HAP-1 (cell line): ENCODE data around the gene CBFA2T2.
"Not testable (repeated sequence)": the region's sequence is repeated elsewhere in the genome, so short reads cannot be mapped to it uniquely, and the experiment has no call there.

ENCODE experiments used
- DNase-seq, 2 experiments: peaks; one replicate each; pipeline ENCODE4 v3.0.0-alpha.2; 2016 to 2020; ENCODE audit warnings: low spot score in 2 of 2
- H3K27me3 ChIP-seq: fragments of 250-450 bp; sonication (Bioruptor Pico); 2 replicates; pipeline ENCODE4 v1.5.1; 2020; ENCODE audit warnings: low read depth, mild to moderate bottlenecking, moderate library complexity
- H3K36me3 ChIP-seq: fragments of 250-450 bp; sonication (Bioruptor Pico); replicated peaks from 2 replicates; pipeline ENCODE4 v1.5.1; 2020; ENCODE audit warnings: mild to moderate bottlenecking
- H3K4me1 ChIP-seq: fragments of 250-450 bp; sonication (Bioruptor Pico); 2 replicates; pipeline ENCODE4 v1.5.1; 2020; ENCODE audit warnings: mild to moderate bottlenecking
- H3K4me3 ChIP-seq: fragments of 250-450 bp; sonication (Bioruptor Pico); 2 replicates; pipeline ENCODE4 v1.5.1; 2020; ENCODE audit warnings: mild to moderate bottlenecking, moderate library complexity
- H3K9me3 ChIP-seq: fragments of 250-450 bp; sonication (Bioruptor Pico); 2 replicates; pipeline ENCODE4 v1.5.1; 2020; ENCODE audit warnings: mild to moderate bottlenecking, moderate library complexity
- in situ Hi-C: fragments of 300-500 bp; cut with MboI; formaldehyde crosslinking; loops from 3 replicates; pipeline ENCODE4 v1.14.3; 2020; ENCODE audit warnings: low sequenced_read_pairs, inconsistent platforms, mixed read lengths

CBFA2T2 gene

GRCh38 chr20:33687993-33688937, 198.4 kb downstream of the CBFA2T2 start:
- Histone ChIP-seq H3K27me3 (no peaks in the 10 kb centered on the region), H3K9me3 (no peaks in the 10 kb centered on the region), H3K4me1 (peaks cover 13% of the 10 kb centered on the region), H3K36me3 (peaks cover 4% of the 10 kb centered on the region), H3K4me3 (no peak overlapping the region)
- in situ Hi-C loops, result no loop called here
- no peak for DNase-seq

GRCh38 chr20:33688938-33689424, 199.1 kb downstream of the CBFA2T2 start:
- H3K36me3 ChIP-seq, result peaks cover under 1% of the 10 kb centered on the region; the same call in 1 of the 2 replicates
- in situ Hi-C loops, result no loop called here
- no peak overlapping the region for H3K4me3 ChIP-seq
- H3K27me3 ChIP-seq, result no peaks in the 10 kb centered on the region
- H3K9me3 ChIP-seq, result no peaks in the 10 kb centered on the region
- DNase-seq, result no peak
- peaks cover 13% of the 10 kb centered on the region for H3K4me1 ChIP-seq

- H3K4me1 ChIP-seq, result peaks cover 13% of the 10 kb centered on the region
- in situ Hi-C loops, result no loop called here
Measured at GRCh38 chr20:33689493-33689892, 199.6 kb downstream of the CBFA2T2 start.

DNA sequence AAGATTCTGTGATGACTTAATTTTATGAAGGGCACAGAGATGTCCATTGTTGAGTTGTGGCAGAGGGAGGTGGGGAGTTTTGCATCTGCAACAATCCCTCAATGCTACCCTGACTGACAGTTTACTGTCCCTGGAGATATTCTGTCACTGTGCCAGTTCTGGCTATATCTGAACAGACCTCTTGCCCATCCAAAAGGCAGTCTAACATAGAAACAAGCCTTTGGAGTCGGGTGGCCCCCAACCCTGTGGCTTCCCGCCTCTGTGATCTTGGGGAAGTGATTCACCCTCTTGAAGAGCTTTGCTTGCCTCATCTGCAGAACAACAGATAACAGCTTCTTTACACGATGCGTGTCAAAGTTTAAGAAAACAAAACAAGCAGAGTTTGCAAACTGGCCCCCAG, 200.1 kb downstream of the CBFA2T2 start:
- H3K4me1 ChIP-seq, result peaks cover 8% of the 10 kb centered on the region
- H3K27me3 ChIP-seq, result no peaks in the 10 kb centered on the region
- H3K9me3 ChIP-seq, result no peaks in the 10 kb centered on the region
- no peaks in the 10 kb centered on the region for H3K36me3 ChIP-seq
- DNase-seq, result no peak
- H3K4me3 ChIP-seq, result no peak overlapping the region
- in situ Hi-C loops, result no loop called here

More at GRCh38 chr20:33689493-33689892, 199.6 kb downstream of the CBFA2T2 start:
- Histone ChIP-seq H3K4me3 (no peak overlapping the region), H3K9me3 (no peaks in the 10 kb centered on the region), H3K27me3 (no peaks in the 10 kb centered on the region), H3K36me3 (no peaks in the 10 kb centered on the region)
- no peak for DNase-seq

DNA sequence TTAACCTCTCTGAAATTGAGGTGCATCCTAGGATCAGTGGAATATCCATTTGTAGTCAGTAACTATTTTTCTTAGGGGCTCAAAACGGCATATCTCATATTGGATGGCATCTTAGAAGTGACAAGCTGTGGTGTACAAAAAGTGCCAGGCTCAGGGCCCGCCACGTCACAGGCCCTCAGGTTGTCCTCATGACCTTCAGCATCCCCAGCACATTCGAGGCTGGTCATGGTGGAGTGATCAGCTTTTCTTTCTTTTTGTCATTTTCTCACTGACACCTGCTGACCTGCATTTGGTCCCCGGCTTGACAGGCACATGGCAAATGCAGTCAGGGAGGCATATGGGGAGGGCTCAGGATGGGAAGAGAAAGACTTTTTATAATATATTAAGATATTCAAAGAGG, 203.4 kb downstream of the CBFA2T2 start:
- Histone ChIP-seq H3K4me1 (no peaks in the 10 kb centered on the region), H3K36me3 (no peaks in the 10 kb centered on the region), H3K9me3 (peaks cover 2% of the 10 kb centered on the region; the same call in 1 of the 2 replicates), H3K4me3 (no peak overlapping the region), H3K27me3 (no peaks in the 10 kb centered on the region)
- in situ Hi-C loops, result no loop called here
- DNase-seq, result no peak

DNA sequence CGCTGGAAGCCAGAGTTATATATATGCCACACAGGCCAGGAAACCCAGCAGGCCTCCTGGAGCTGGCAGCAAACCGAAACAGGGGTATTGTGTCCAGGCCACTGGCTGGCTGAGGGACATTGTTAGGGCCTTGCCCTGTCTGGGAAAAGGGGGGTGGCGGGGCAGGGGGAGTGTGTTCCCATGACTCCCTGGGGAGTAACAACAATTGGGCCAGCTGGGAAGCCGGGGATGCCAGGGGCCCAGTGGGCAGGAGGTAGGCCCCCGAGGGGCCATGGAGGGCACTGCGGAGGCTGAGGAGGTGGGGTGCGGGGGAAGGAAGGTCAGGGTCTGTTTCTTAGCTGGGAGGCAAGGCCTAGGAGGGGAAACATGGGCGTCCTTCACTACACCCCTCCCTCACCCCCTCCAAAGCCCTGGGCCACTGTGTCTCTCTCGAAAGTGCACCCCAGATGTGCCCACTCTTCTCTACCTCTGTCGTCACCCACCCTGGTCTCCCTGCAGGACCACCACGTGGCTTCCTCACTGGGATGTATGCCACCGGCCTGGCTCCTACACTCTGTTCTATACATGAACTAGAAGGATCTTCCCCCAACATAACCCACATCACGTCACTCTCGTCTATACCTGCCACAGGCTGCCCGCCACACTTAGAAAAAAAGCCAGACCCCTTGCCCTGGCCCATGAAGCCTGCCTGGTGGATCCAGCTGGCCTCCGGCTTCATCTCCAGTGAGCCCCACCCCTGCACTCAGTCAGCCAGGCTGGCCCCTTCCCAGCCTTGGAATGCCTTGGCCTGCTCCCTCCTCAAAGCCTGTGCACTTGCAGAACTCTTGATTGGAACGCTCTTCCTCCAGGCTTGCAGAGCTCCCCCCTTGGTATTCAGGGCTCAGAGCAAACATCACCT, 204.1 kb downstream of the CBFA2T2 start:
- no peak overlapping the region for H3K4me3 ChIP-seq
- H3K4me1 ChIP-seq, result no peaks in the 10 kb centered on the region
- H3K36me3 ChIP-seq, result no peaks in the 10 kb centered on the region
- H3K27me3 ChIP-seq, result no peaks in the 10 kb centered on the region
- no peak for DNase-seq
- H3K9me3 ChIP-seq, result peaks cover 4% of the 10 kb centered on the region; the same call in 1 of the 2 replicates
- in situ Hi-C loops, result no loop called here

GRCh38 chr20:33694639-33695012, 204.7 kb downstream of the CBFA2T2 start:
- no peaks in the 10 kb centered on the region for H3K4me1 ChIP-seq
- no peak overlapping the region for H3K4me3 ChIP-seq
- peaks cover 4% of the 10 kb centered on the region; the same call in 1 of the 2 replicates for H3K9me3 ChIP-seq
- DNase-seq, result no peak
- H3K36me3 ChIP-seq, result no peaks in the 10 kb centered on the region
- H3K27me3 ChIP-seq, result no peaks in the 10 kb centered on the region
- in situ Hi-C loops, result no loop called here

DNA sequence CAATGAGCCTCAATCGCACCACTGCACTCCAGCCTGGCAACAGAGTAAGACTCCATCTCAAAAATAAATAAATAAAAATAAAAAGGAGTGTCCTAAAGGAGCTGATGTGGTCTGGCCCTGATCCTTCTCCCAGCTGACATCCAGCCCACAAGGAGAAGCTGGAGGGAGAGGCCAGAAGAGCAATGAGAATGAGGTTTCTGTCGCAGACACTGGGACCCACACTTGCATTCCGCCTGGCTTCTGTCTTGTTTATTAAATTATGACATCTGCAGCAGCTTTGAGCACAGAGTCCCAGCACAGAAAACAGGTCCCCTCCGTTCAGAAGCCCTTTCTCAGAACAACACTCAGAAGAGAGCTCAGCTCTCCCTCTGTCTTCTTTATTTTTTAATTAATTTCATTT, 206.6 kb downstream of the CBFA2T2 start:
- Histone ChIP-seq H3K4me3 (no peak overlapping the region), H3K36me3 (no peaks in the 10 kb centered on the region), H3K4me1 (no peaks in the 10 kb centered on the region), H3K9me3 (peaks cover 4% of the 10 kb centered on the region; the same call in 1 of the 2 replicates), H3K27me3 (no peaks in the 10 kb centered on the region)
- in situ Hi-C loops, result no loop called here
- no peak for DNase-seq

DNA sequence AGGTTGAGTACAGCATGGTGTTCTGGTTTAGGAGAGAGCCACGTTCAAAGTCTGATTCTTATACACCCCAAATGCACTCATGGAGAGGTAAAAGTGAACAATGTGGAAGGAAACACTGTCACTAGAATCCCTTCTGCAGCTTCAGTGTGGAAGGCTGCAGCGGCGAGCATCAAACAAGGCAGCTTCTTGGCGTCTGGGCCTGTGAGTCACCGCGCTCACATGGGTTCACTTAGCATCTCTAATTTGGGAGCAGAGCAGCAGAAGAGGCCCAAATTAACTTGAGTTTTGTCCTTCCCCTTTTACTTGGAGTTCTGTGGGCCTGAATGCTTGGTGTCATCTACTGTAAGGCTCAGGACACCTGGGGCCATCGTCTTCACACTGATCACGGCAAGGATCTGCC, 207.2 kb downstream of the CBFA2T2 start:
- in situ Hi-C loops, result no loop called here
- Histone ChIP-seq H3K36me3 (no peaks in the 10 kb centered on the region), H3K4me1 (no peaks in the 10 kb centered on the region), H3K27me3 (no peaks in the 10 kb centered on the region), H3K4me3 (no peak overlapping the region), H3K9me3 (peaks cover 4% of the 10 kb centered on the region; the same call in 1 of the 2 replicates)
- DNase-seq, result no peak

GRCh38 chr20:33698966-33699365, 209.1 kb downstream of the CBFA2T2 start:
- H3K36me3 ChIP-seq, DNase-seq, in situ Hi-C loops, H3K27me3 ChIP-seq, H3K4me3 ChIP-seq, H3K9me3 ChIP-seq, H3K4me1 ChIP-seq: not testable (repeated sequence)
